HG03571 (cell line): ENCODE results near the gene WRAP73.
A peak's percentile ranks its signal among the peaks of the same experiment; 100 is the strongest.
"Not testable (repeated sequence)": the region's sequence is repeated elsewhere in the genome, so short reads cannot be mapped to it uniquely, and the experiment has no call there.

ENCODE experiments used
- ATAC-seq: cut with Tn5 transposase; IDR thresholded peaks from one replicate; pipeline ENCODE4 v1.9.1; 2021; ENCODE audit not compliant: unreplicated experiment

WRAP73 gene

GRCh38 chr1:3631320-3632260 lies 18.3 kb downstream of the WRAP73 start:
- no peak for ATAC-seq

- ATAC-seq: no peak
Observed at GRCh38 chr1:3630914-3631313, 19.0 kb downstream of the WRAP73 start.

GRCh38 chr1:3630161-3630611 lies 19.7 kb downstream of the WRAP73 start:
- ATAC-seq: no peak

GRCh38 chr1:3629561-3630160 lies 20.2 kb downstream of the WRAP73 start:
- ATAC-seq: no peak

- no peak for ATAC-seq
Observed at GRCh38 chr1:3628445-3628844, 21.5 kb downstream of the WRAP73 start.

GRCh38 chr1:3627515-3628253 lies 22.2 kb downstream of the WRAP73 start:
- ATAC-seq: no peak

GRCh38 chr1:3626025-3626424 lies 23.9 kb downstream of the WRAP73 start:
- ATAC-seq: no peak

GRCh38 chr1:3625151-3625907 lies 24.6 kb downstream of the WRAP73 start:
- ATAC-seq: peak; percentile 9

- ATAC-seq: peak; percentile 95
Observed at GRCh38 chr1:3624200-3625136, 25.4 kb downstream of the WRAP73 start, which contains the start of gene TPRG1L. Gene TPRG1L (plus strand): TSS chr1:3625015. CDS start chr1:3625073, 58 bp downstream.

- ATAC-seq: no peak
Observed at GRCh38 chr1:3623441-3624199, 26.3 kb downstream of the WRAP73 start.

- ATAC-seq: not testable (repeated sequence)
Observed at GRCh38 chr1:3622102-3622501, 27.8 kb downstream of the WRAP73 start.

- ATAC-seq: not testable (repeated sequence)
Observed at GRCh38 chr1:3621151-3621671, 28.7 kb downstream of the WRAP73 start.

GRCh38 chr1:3620708-3621107 lies 29.2 kb downstream of the WRAP73 start:
- no peak for ATAC-seq

GRCh38 chr1:3618881-3619671 lies 30.8 kb downstream of the WRAP73 start:
- ATAC-seq: no peak

GRCh38 chr1:3618531-3618880 lies 31.4 kb downstream of the WRAP73 start:
- no peak for ATAC-seq

GRCh38 chr1:3617806-3618345 lies 32.0 kb downstream of the WRAP73 start:
- ATAC-seq: no peak

- ATAC-seq: no peak
Observed at GRCh38 chr1:3616861-3617260, 33.0 kb downstream of the WRAP73 start.
